HEK293 (cell line): ENCODE measurements around the gene DCC.

Experiments
- AEBP2 ChIP-seq: fragments of 450-650 bp; formaldehyde crosslinking; IDR thresholded peaks from 2 replicates; pipeline ENCODE4 v1.5.1; 2016; ENCODE audit warnings: missing biosample characterization, missing genetic modification characterization, borderline replicate concordance
- GLIS1 ChIP-seq: fragments of 450-650 bp; formaldehyde crosslinking; IDR thresholded peaks from 2 replicates; pipeline ENCODE4 v1.5.1; 2016; ENCODE audit warnings: missing biosample characterization, missing genetic modification characterization
- MZF1 ChIP-seq: fragments of 450-650 bp; formaldehyde crosslinking; IDR thresholded peaks from 2 replicates; pipeline ENCODE4 v1.5.1; 2017; ENCODE audit warnings: missing biosample characterization, missing genetic modification characterization, borderline replicate concordance
- OSR2 ChIP-seq: fragments of 450-650 bp; formaldehyde crosslinking; IDR thresholded peaks from 2 replicates; pipeline ENCODE4 v1.5.1; 2016; ENCODE audit warnings: missing biosample characterization, missing genetic modification characterization
- PBX3 ChIP-seq: sonication (generic); formaldehyde crosslinking; IDR thresholded peaks from 2 replicates; pipeline ENCODE4 v1.8.1; 2022; ENCODE audit warnings: mild to moderate bottlenecking, moderate library complexity, missing genetic modification reagents
- SETDB1 ChIP-seq: IDR thresholded peaks from one replicate; pipeline ENCODE4 v1.6.1; 2017; ENCODE audit warnings: mild to moderate bottlenecking, low read length, moderate library complexity, mixed read lengths; ENCODE audit not compliant: insufficient read length
- ZBTB10 ChIP-seq: fragments of 450-650 bp; formaldehyde crosslinking; IDR thresholded peaks from 2 replicates; pipeline ENCODE4 v1.5.1; 2016; ENCODE audit warnings: missing biosample characterization, missing genetic modification characterization
- ZBTB8A ChIP-seq: fragments of 450-650 bp; formaldehyde crosslinking; IDR thresholded peaks from 2 replicates; pipeline ENCODE4 v1.5.1; 2016; ENCODE audit warnings: missing biosample characterization, missing genetic modification characterization
- ZNF138 ChIP-seq: fragments of 450-650 bp; formaldehyde crosslinking; IDR thresholded peaks from 2 replicates; pipeline ENCODE4 v1.5.1; 2016; ENCODE audit warnings: missing biosample characterization, missing genetic modification characterization, borderline replicate concordance
- ZNF169 ChIP-seq: fragments of 450-650 bp; formaldehyde crosslinking; IDR thresholded peaks from 2 replicates; pipeline ENCODE4 v1.5.1; 2016; ENCODE audit warnings: missing biosample characterization, missing genetic modification characterization
- ZNF18 ChIP-seq: fragments of 450-650 bp; formaldehyde crosslinking; IDR thresholded peaks from 2 replicates; pipeline ENCODE4 v1.5.1; 2016; ENCODE audit warnings: missing biosample characterization, missing genetic modification characterization
- ZNF223 ChIP-seq: fragments of 450-650 bp; formaldehyde crosslinking; IDR thresholded peaks from 2 replicates; pipeline ENCODE4 v1.5.1; 2016; ENCODE audit warnings: missing biosample characterization, missing genetic modification characterization
- ZNF23 ChIP-seq: fragments of 450-650 bp; formaldehyde crosslinking; IDR thresholded peaks from 2 replicates; pipeline ENCODE4 v1.5.1; 2016; ENCODE audit warnings: missing biosample characterization, missing genetic modification characterization, borderline replicate concordance
- ZNF280C ChIP-seq: fragments of 450-650 bp; formaldehyde crosslinking; IDR thresholded peaks from 2 replicates; pipeline ENCODE4 v1.5.1; 2016; ENCODE audit warnings: missing biosample characterization, missing genetic modification characterization
- ZNF350 ChIP-seq: fragments of 450-650 bp; formaldehyde crosslinking; IDR thresholded peaks from 2 replicates; pipeline ENCODE4 v1.5.0; 2017; ENCODE audit warnings: missing biosample characterization, mild to moderate bottlenecking, missing genetic modification characterization
- ZNF473 ChIP-seq: fragments of 450-650 bp; formaldehyde crosslinking; IDR thresholded peaks from 2 replicates; pipeline ENCODE4 v1.5.1; 2017; ENCODE audit warnings: missing biosample characterization, missing genetic modification characterization
- ZNF548 ChIP-seq: fragments of 450-650 bp; formaldehyde crosslinking; IDR thresholded peaks from 2 replicates; pipeline ENCODE4 v1.5.1; 2016; ENCODE audit warnings: missing biosample characterization, missing genetic modification characterization
- ZNF585B ChIP-seq: fragments of 450-650 bp; formaldehyde crosslinking; IDR thresholded peaks from 2 replicates; pipeline ENCODE4 v1.5.1; 2016; ENCODE audit warnings: missing biosample characterization, missing genetic modification characterization
- ZNF596 ChIP-seq: fragments of 450-650 bp; IDR thresholded peaks from 2 replicates; pipeline ENCODE4 v1.5.0; 2018; ENCODE audit warnings: missing biosample characterization, mild to moderate bottlenecking, missing genetic modification characterization, moderate library complexity
- ZNF610 ChIP-seq: fragments of 450-650 bp; formaldehyde crosslinking; IDR thresholded peaks from 2 replicates; pipeline ENCODE4 v1.5.1; 2016; ENCODE audit warnings: missing biosample characterization, missing genetic modification characterization, borderline replicate concordance
- ZNF621 ChIP-seq: fragments of 450-650 bp; formaldehyde crosslinking; IDR thresholded peaks from 2 replicates; pipeline ENCODE4 v1.5.1; 2017; ENCODE audit warnings: missing biosample characterization, missing genetic modification characterization
- ZNF626 ChIP-seq: fragments of 450-650 bp; sonication (Bioruptor Pico); formaldehyde crosslinking; IDR thresholded peaks from 2 replicates; pipeline ENCODE4 v1.5.1; 2018; ENCODE audit warnings: missing biosample characterization, missing genetic modification characterization, inconsistent platforms
- ZNF629 ChIP-seq: fragments of 450-650 bp; formaldehyde crosslinking; IDR thresholded peaks from 2 replicates; pipeline ENCODE4 v1.5.1; 2017; ENCODE audit warnings: missing biosample characterization, missing genetic modification characterization
- ZNF639 ChIP-seq: fragments of 450-650 bp; formaldehyde crosslinking; IDR thresholded peaks from 2 replicates; pipeline ENCODE4 v1.5.1; 2016; ENCODE audit warnings: missing biosample characterization, missing genetic modification characterization
- ZNF677 ChIP-seq: fragments of 450-650 bp; IDR thresholded peaks from 2 replicates; pipeline ENCODE4 v1.5.0; 2018; ENCODE audit warnings: missing biosample characterization, mild to moderate bottlenecking, missing genetic modification characterization, moderate library complexity
- ZNF707 ChIP-seq: fragments of 450-650 bp; formaldehyde crosslinking; IDR thresholded peaks from 2 replicates; pipeline ENCODE4 v1.5.1; 2016; ENCODE audit warnings: missing biosample characterization, missing genetic modification characterization
- ZNF747 ChIP-seq: fragments of 450-650 bp; formaldehyde crosslinking; IDR thresholded peaks from 2 replicates; pipeline ENCODE4 v1.5.1; 2016; ENCODE audit warnings: missing biosample characterization, missing genetic modification characterization
- ZNF785 ChIP-seq: fragments of 450-650 bp; formaldehyde crosslinking; IDR thresholded peaks from 2 replicates; pipeline ENCODE4 v1.5.1; 2016; ENCODE audit warnings: missing biosample characterization, missing genetic modification characterization
- ZSCAN16 ChIP-seq: fragments of 450-650 bp; formaldehyde crosslinking; IDR thresholded peaks from 2 replicates; pipeline ENCODE4 v1.5.1; 2016; ENCODE audit warnings: missing biosample characterization, missing genetic modification characterization
- ZSCAN4 ChIP-seq: fragments of 450-650 bp; formaldehyde crosslinking; IDR thresholded peaks from 2 replicates; pipeline ENCODE4 v1.5.1; 2017; ENCODE audit warnings: missing biosample characterization, missing genetic modification characterization

Gene DCC

GRCh38 chr18:52312346-52312745, 27.7 kb upstream of the DCC start (continued):
- TF ChIP-seq ZNF473 (no peak), ZNF621 (tag by site-specific recombination) (no peak), ZNF18 (tag by site-specific recombination) (no peak), ZNF223 (tag by site-specific recombination) (no peak), OSR2 (tag by site-specific recombination) (peak; percentile 38; the same call in 1 of the 2 replicates), ZBTB10 (no peak), ZNF350 (no peak), ZNF138 (tag by site-specific recombination) (no peak), ZNF747 (tag by site-specific recombination) (no peak), ZNF677 (no peak), MZF1 (tag by site-specific recombination) (no peak), ZNF626 (tag by site-specific recombination) (no peak), ZNF548 (tag by site-specific recombination) (no peak), ZNF169 (tag by site-specific recombination) (no peak), ZNF639 (tag by site-specific recombination) (no peak), AEBP2 (no peak), PBX3 (CRISPR knock-in tag) (no peak), ZNF629 (tag by site-specific recombination) (no peak; the same call in none of the 2 replicates), ZNF585B (tag by site-specific recombination) (no peak), ZNF280C (tag by site-specific recombination) (no peak), ZNF596 (tag by site-specific recombination) (no peak), ZNF23 (no peak), ZSCAN16 (tag by site-specific recombination) (no peak), SETDB1 (no peak), ZNF610 (no peak), ZBTB8A (tag by site-specific recombination) (no peak), ZNF785 (no peak), GLIS1 (tag by site-specific recombination) (no peak), ZSCAN4 (tag by site-specific recombination) (no peak), ZNF707 (tag by site-specific recombination) (no peak)
